HG02642 (cell line): ENCODE data around the gene ALDH4A1.
"Not testable (repeated sequence)": the region's sequence is repeated elsewhere in the genome, so short reads cannot be mapped to it uniquely, and the experiment has no call there.

Experiments used
- ATAC-seq: cut with Tn5 transposase; IDR thresholded peaks from one replicate; pipeline ENCODE4 v1.9.1; 2021; ENCODE audit warnings: mild to moderate bottlenecking; ENCODE audit not compliant: unreplicated experiment, poor library complexity

Gene ALDH4A1

GRCh38 chr1:18881164-18881563 lies 21.2 kb downstream of the ALDH4A1 start:
- ATAC-seq: no peak

GRCh38 chr1:18880585-18880984 lies 21.8 kb downstream of the ALDH4A1 start:
- no peak for ATAC-seq

GRCh38 chr1:18879791-18880309 lies 22.5 kb downstream of the ALDH4A1 start:
- no peak for ATAC-seq

GRCh38 chr1:18879215-18879790 lies 23.1 kb downstream of the ALDH4A1 start:
- ATAC-seq: no peak

GRCh38 chr1:18878538-18879214 lies 23.7 kb downstream of the ALDH4A1 start:
- no peak for ATAC-seq

GRCh38 chr1:18877282-18877681 lies 25.1 kb downstream of the ALDH4A1 start:
- ATAC-seq: no peak

GRCh38 chr1:18876210-18876609 lies 26.1 kb downstream of the ALDH4A1 start:
- no peak for ATAC-seq

- ATAC-seq: no peak
Observed at GRCh38 chr1:18875796-18876128, 26.6 kb downstream of the ALDH4A1 start.

- no peak for ATAC-seq
Observed at GRCh38 chr1:18875107-18875795, 27.1 kb downstream of the ALDH4A1 start.

GRCh38 chr1:18874600-18874999 lies 27.8 kb downstream of the ALDH4A1 start:
- ATAC-seq: no peak

GRCh38 chr1:18874036-18874435 lies 28.3 kb downstream of the ALDH4A1 start:
- ATAC-seq: no peak

GRCh38 chr1:18872071-18872611 lies 30.2 kb downstream of the ALDH4A1 start:
- ATAC-seq: no peak

- ATAC-seq: no peak
Observed at GRCh38 chr1:18871401-18872070, 30.8 kb downstream of the ALDH4A1 start.

- no peak for ATAC-seq
Observed at GRCh38 chr1:18870957-18871356, 31.4 kb downstream of the ALDH4A1 start.

- not testable (repeated sequence) for ATAC-seq
Observed at GRCh38 chr1:18870595-18870865, 31.8 kb downstream of the ALDH4A1 start.

GRCh38 chr1:18869847-18870594 lies 32.3 kb downstream of the ALDH4A1 start:
- no peak for ATAC-seq

GRCh38 chr1:18868801-18869424 lies 33.4 kb downstream of the ALDH4A1 start:
- no peak for ATAC-seq

- ATAC-seq: no peak
Observed at GRCh38 chr1:18868354-18868753, 34.0 kb downstream of the ALDH4A1 start.

- no peak for ATAC-seq
Observed at GRCh38 chr1:18866846-18867245, 35.5 kb downstream of the ALDH4A1 start.

GRCh38 chr1:18866314-18866713 lies 36.0 kb downstream of the ALDH4A1 start:
- ATAC-seq: no peak
